Measurements from ENCODE around the gene FUS. TPM values are rescaled to one million over a fixed set of nuclear protein-coding genes. Genes with fewer than 3 reads are reported as not detected.
A peak's percentile ranks its signal among the peaks of the same experiment; 100 is the strongest.

The FUS gene
- total RNA-seq, 4 donors from 2014 or later = 41.7 to 88.5 (median 70.5) TPM

GRCh38 chr16:31177136-31177535, 2.8 kb upstream of the FUS start:
- H3K4me3 ChIP-seq (replicated peaks in 1 of 3) = no peak overlapping the region
- no peak for TF ChIP-seq CTCF (IDR thresholded peaks at IDR 0.05)
- no peak for TF ChIP-seq POLR2A (IDR thresholded peaks at IDR 0.05)
- WGBS, 2 donors = 54 to 60% methylated on average over 3 of the region's 3 CpGs
- no peaks in the 10 kb centered on the region for H3K9me3 ChIP-seq
- H3K4me1 ChIP-seq = peaks cover 10 to 19% of the 10 kb centered on the region in 2 donors
- no peaks in the 10 kb centered on the region for H3K27me3 ChIP-seq
- intact Hi-C loops (cut with DNase I) = loop anchor here (10.0 kb wide), 1 partner anchor 82 kb away; the partner anchor contains the start of gene VKORC1
- H3K27ac ChIP-seq = no peak overlapping the region
- DNase-seq = no peak
- no peaks in the 10 kb centered on the region for H3K36me3 ChIP-seq

GRCh38 chr16:31179219-31179746, 656 bp upstream of the FUS start:
- WGBS, 2 donors = 6 to 10% methylated on average over 12 to 25 of the region's 27 CpGs

GRCh38 chr16:31181102-31181830, 1.3 kb downstream of the FUS start:
- H3K9me3 ChIP-seq = no peaks in the 10 kb centered on the region
- peak; percentile 21 to 30 for DNase-seq
- WGBS, 2 donors = 9 to 11% methylated on average over 31 of the region's 31 CpGs
- H3K27me3 ChIP-seq = no peaks in the 10 kb centered on the region
- H3K4me3 ChIP-seq (replicated peaks in 1 of 3) = peak overlapping the region; percentile 59 to 98 (median 84)
- peak overlapping the region; percentile 22 to 98 (median 97) for H3K27ac ChIP-seq
- H3K4me1 ChIP-seq = peaks cover 25 to 26% of the 10 kb centered on the region in 2 donors
- H3K36me3 ChIP-seq = peaks cover 35 to 41% of the 10 kb centered on the region in 2 donors
- intact Hi-C loops (cut with DNase I) = loop anchor here (10.0 kb wide), 1 partner anchor 284 kb away; no protein-coding TSS in a partner anchor
- TF ChIP-seq CTCF (IDR thresholded peaks at IDR 0.05) = no peak
- no peak for TF ChIP-seq POLR2A (IDR thresholded peaks at IDR 0.05)

More at GRCh38 chr16:31179219-31179746, 656 bp upstream of the FUS start:
- Histone ChIP-seq H3K27me3 (no peaks in the 10 kb centered on the region), H3K4me1 (peaks cover 25 to 26% of the 10 kb centered on the region in 2 donors), H3K9me3 (no peaks in the 10 kb centered on the region), H3K4me3 (replicated peaks in 1 of 3) (peak overlapping the region; percentile 45 to 98 (median 48)), H3K36me3 (peaks cover 15 to 21% of the 10 kb centered on the region in 2 donors), H3K27ac (peak overlapping the region; percentile 88 to 98 (median 97))
- no peak for DNase-seq
- TF ChIP-seq POLR2A (IDR thresholded peaks at IDR 0.05) = no peak
- TF ChIP-seq CTCF (IDR thresholded peaks at IDR 0.05) = no peak
- intact Hi-C loops (cut with DNase I) = loop anchor here (10.0 kb wide), 1 partner anchor 84 kb away; the partner anchor contains the start of gene VKORC1

GRCh38 chr16:31182391-31182790, 2.5 kb downstream of the FUS start:
- Histone ChIP-seq H3K27ac (no peak overlapping the region), H3K36me3 (peaks cover 46 to 52% of the 10 kb centered on the region in 2 donors), H3K27me3 (no peaks in the 10 kb centered on the region), H3K4me1 (peaks cover 25 to 26% of the 10 kb centered on the region in 2 donors), H3K9me3 (no peaks in the 10 kb centered on the region), H3K4me3 (replicated peaks in 1 of 3) (peak overlapping the region in 1 of 3 donors; percentile 98)
- intact Hi-C loops (cut with DNase I) = loop anchor here (10.0 kb wide), 1 partner anchor 282 kb away; no protein-coding TSS in a partner anchor
- 38 to 42% methylated on average over 7 of the region's 7 CpGs for WGBS, 2 donors
- DNase-seq = no peak
- no peak for TF ChIP-seq POLR2A (IDR thresholded peaks at IDR 0.05)
- no peak for TF ChIP-seq CTCF (IDR thresholded peaks at IDR 0.05)

Data from thyroid gland (tissue), 4 donors.